IMR-90 (cell line): Measurements from ENCODE around the gene CYB5A. TPM values are rescaled to one million over a fixed set of nuclear protein-coding genes. Genes with fewer than 3 reads are reported as not detected.

ENCODE experiments used
- ATAC-seq: fragments of 200-7000 bp; cut with Tn5 transposase; 2 replicates; pipeline ENCODE4 v1.9.1; 2020; ENCODE audit warnings: low read depth, mild to moderate bottlenecking, moderate library complexity
- BruUV-seq: library from RNA; stranded (reverse); fragments of 400-500 nt; replicated peaks from 2 replicates; lab custom pipeline; 2021; lab: Mats Ljungman, UMichigan
- CTCF ChIA-PET: fragments of 300-600 bp; formaldehyde crosslinking; extraction: SDS; loops from one replicate; lab custom pipeline; 2021; ENCODE audit warnings: antibody characterized with exemption; lab: Yijun Ruan, JAX
- POLR2A ChIA-PET: fragments of 300-600 bp; sonication (Branson Sonifier 250); formaldehyde crosslinking; loops from one replicate; lab custom pipeline; 2022; ENCODE audit warnings: antibody characterized with exemption; ENCODE audit not compliant: unreplicated experiment; lab: Charles Lee
- DNase-seq: peaks from one replicate; pipeline ENCODE4 v3.0.0; 2013
- H2AFZ ChIP-seq: replicated peaks from 2 replicates; pipeline ENCODE3; 2013; ENCODE audit warnings: low read length, mild to moderate bottlenecking; ENCODE audit not compliant: poor library complexity
- H2AK5ac ChIP-seq: 2 replicates; pipeline ENCODE4 v1.6.1; 2013; ENCODE audit warnings: low read depth, low read length, inconsistent platforms
- H2AK9ac ChIP-seq: replicated peaks from 2 replicates; pipeline ENCODE3; 2013; ENCODE audit warnings: mild to moderate bottlenecking, low read depth, low read length, moderate library complexity; ENCODE audit not compliant: poor library complexity
- H2BK120ac ChIP-seq: 2 replicates; pipeline ENCODE4 v1.6.1; 2013; ENCODE audit warnings: low read depth, low read length, inconsistent platforms
- H2BK15ac ChIP-seq: 3 replicates; pipeline ENCODE4 v1.6.1; 2013; ENCODE audit warnings: low read depth, low read length, inconsistent platforms
- H2BK20ac ChIP-seq: 2 replicates; pipeline ENCODE4 v1.6.1; 2013; ENCODE audit warnings: low read depth, mild to moderate bottlenecking, inconsistent platforms, low read length, moderate library complexity
- H2BK5ac ChIP-seq: 2 replicates; pipeline ENCODE4 v1.6.1; 2013; ENCODE audit warnings: mild to moderate bottlenecking, low read depth, low read length, inconsistent platforms; ENCODE audit not compliant: poor library complexity, severe bottlenecking
- H3K14ac ChIP-seq: replicated peaks from 2 replicates; pipeline ENCODE4 v1.6.1; 2013; ENCODE audit warnings: low read depth, low read length, inconsistent platforms
- H3K18ac ChIP-seq: 2 replicates; pipeline ENCODE4 v1.6.1; 2013; ENCODE audit warnings: low read depth, low read length, control low read depth
- H3K23ac ChIP-seq: 2 replicates; pipeline ENCODE4 v1.6.1; 2013; ENCODE audit warnings: low read depth, low read length, inconsistent platforms
- H3K27ac ChIP-seq: 2 replicates; pipeline ENCODE4 v1.5.1; 2013; ENCODE audit warnings: mild to moderate bottlenecking, control low read depth, low read length; ENCODE audit not compliant: insufficient read depth
- H3K27me3 ChIP-seq: 2 replicates; pipeline ENCODE4 v1.6.1; 2013; ENCODE audit warnings: low read length; ENCODE audit not compliant: control insufficient read depth, insufficient read depth
- H3K36me3 ChIP-seq: 2 replicates; pipeline ENCODE4 v1.6.1; 2013; ENCODE audit warnings: low read length, mixed read lengths; ENCODE audit not compliant: control insufficient read depth, insufficient read depth
- H3K4ac ChIP-seq: 2 replicates; pipeline ENCODE4 v1.6.1; 2013; ENCODE audit warnings: low read depth, low read length, inconsistent platforms
- H3K4me1 ChIP-seq: 2 replicates; pipeline ENCODE4 v1.6.1; 2013; ENCODE audit warnings: low read length, mixed read lengths; ENCODE audit not compliant: control insufficient read depth, insufficient read depth
- H3K4me2 ChIP-seq: 2 replicates; pipeline ENCODE4 v1.6.1; 2013; ENCODE audit warnings: low read depth, mild to moderate bottlenecking, control low read depth, low read length, moderate library complexity
- H3K4me3 ChIP-seq: 2 replicates; pipeline ENCODE4 v1.5.1; 2013; ENCODE audit warnings: low read depth, mild to moderate bottlenecking, control low read depth, low read length, moderate library complexity; ENCODE audit not compliant: insufficient read depth
- H3K56ac ChIP-seq: 2 replicates; pipeline ENCODE4 v1.6.1; 2013; ENCODE audit warnings: low read length, inconsistent platforms; ENCODE audit not compliant: insufficient read depth; ENCODE audit errors: extremely low read depth
- H3K79me1 ChIP-seq, 2 experiments: 2 replicates each; pipeline ENCODE4 v1.6.1; 2013; ENCODE audit warnings: low read length in 2 of 2, inconsistent platforms in 1 of 2, low read depth in 1 of 2
- H3K9ac ChIP-seq: 2 replicates; pipeline ENCODE4 v1.6.1; 2013; ENCODE audit warnings: low read depth, low read length, control low read depth
- H3K9me1 ChIP-seq: 2 replicates; pipeline ENCODE4 v1.6.1; 2013; ENCODE audit warnings: low read length, inconsistent platforms; ENCODE audit not compliant: insufficient read depth
- H3K9me3 ChIP-seq: 2 replicates; pipeline ENCODE4 v1.6.1; 2013; ENCODE audit warnings: low read length; ENCODE audit not compliant: control insufficient read depth, insufficient read depth
- H4K20me1 ChIP-seq: 2 replicates; pipeline ENCODE4 v1.6.1; 2013; ENCODE audit warnings: low read length, inconsistent platforms; ENCODE audit not compliant: insufficient read depth
- H4K5ac ChIP-seq: 2 replicates; pipeline ENCODE4 v1.6.1; 2013; ENCODE audit warnings: mild to moderate bottlenecking, low read depth, low read length, control low read depth
- H4K8ac ChIP-seq, 2 experiments: 2 replicates each; pipeline ENCODE4 v1.6.1; 2013; ENCODE audit warnings: low read depth in 2 of 2, low read length in 2 of 2, control low read depth in 1 of 2, inconsistent platforms in 1 of 2
- H4K91ac ChIP-seq: 2 replicates; pipeline ENCODE4 v1.6.1; 2013; ENCODE audit warnings: low read depth, low read length, inconsistent platforms; ENCODE audit not compliant: insufficient read depth
- CEBPB ChIP-seq: IDR thresholded peaks from 2 replicates; pipeline ENCODE4 v1.6.1; 2012; ENCODE audit warnings: low read depth, low read length, improper control_type of control experiment
- CHD1 ChIP-seq: IDR thresholded peaks from 2 replicates; pipeline ENCODE4 v1.6.1; 2012; ENCODE audit warnings: low read depth, low read length, improper control_type of control experiment
- FOS ChIP-seq: fragments of 150-350 bp; IDR thresholded peaks from 2 replicates; pipeline ENCODE4 v1.6.1; 2016; ENCODE audit warnings: low read depth, low read length
- MAZ ChIP-seq: IDR thresholded peaks from 2 replicates; pipeline ENCODE4 v1.6.1; 2012; ENCODE audit warnings: low read depth, mild to moderate bottlenecking, low read length, improper control_type of control experiment, moderate library complexity, borderline replicate concordance
- POLR2A ChIP-seq: IDR thresholded peaks from 2 replicates; pipeline ENCODE4 v1.6.1; 2012; ENCODE audit warnings: mild to moderate bottlenecking, low read depth, low read length
- RAD21 ChIP-seq: IDR thresholded peaks from 2 replicates; pipeline ENCODE4 v1.6.1; 2012; ENCODE audit warnings: low read length, improper control_type of control experiment
- RCOR1 ChIP-seq: IDR thresholded peaks from 2 replicates; pipeline ENCODE4 v1.6.1; 2012; ENCODE audit warnings: mild to moderate bottlenecking, low read length, improper control_type of control experiment; ENCODE audit not compliant: insufficient replicate concordance
- WGBS, 2 experiments: methylation state at CpG; one replicate each; pipeline versions ENCODE4 v1.1.5 to v1.1.7; 2013; ENCODE audit warnings: missing lambda C conversion rate in 2 of 2; ENCODE audit not compliant: insufficient read length in 1 of 2; ENCODE audit errors: extremely low coverage in 2 of 2; 5-methylcytosine and 5-hydroxymethylcytosine counted together
- dilution Hi-C: fragments of 300-500 bp; cut with HindIII; formaldehyde crosslinking; loops from one replicate; pipeline ENCODE4 v1.14.3; 2018; ENCODE audit warnings: low sequenced_read_pairs; ENCODE audit not compliant: unreplicated experiment
- in situ Hi-C: fragments of 300-500 bp; cut with MboI; formaldehyde crosslinking; loops from 3 replicates; pipeline ENCODE4 v1.14.3; 2019; ENCODE audit warnings: low sequenced_read_pairs, inconsistent platforms, mixed read lengths
- intact Hi-C: fragments of 100-400 bp; cut with micrococcal nuclease; formaldehyde crosslinking; loops from 2 replicates; pipeline ENCODE4 v1.10.0; 2022
- polyA plus RNA-seq, 3 experiments: library from polyadenylated mRNA; depleted of rRNA; stranded (reverse); fragments of >200 nt; gene quantifications; 2 replicates each; pipeline ENCODE4 v1.2.3, GENCODE V29; 2012; ENCODE audit warnings: low replicate concordance in 1 of 3
- total RNA-seq: library from RNA; depleted of rRNA; stranded (reverse); fragments of >200 nt; gene quantifications from 2 replicates; pipeline ENCODE4 v1.2.3, GENCODE V29; 2012
- TF ChIP-seq, protein P1 (sequence below): conservative IDR thresholded peaks from 2 replicates; pipeline ENCODE4 v1.5.1; 2012; ENCODE audit warnings: mild to moderate bottlenecking, low read depth, low read length, improper control_type of control experiment
- TF ChIP-seq, protein P2 (sequence below): fragments of 150-350 bp; IDR thresholded peaks from 2 replicates; pipeline ENCODE4 v1.6.1; 2016; ENCODE audit warnings: low read depth, mild to moderate bottlenecking, low read length, moderate library complexity, borderline replicate concordance

The CYB5A gene
- total and polyA plus RNA-seq, 2 of the 4 experiments (the other 2 are of a cell fraction): 13.4 to 47.9 TPM

- Histone ChIP-seq H3K14ac (0 out of 2 replicates have a peak overlapping the region, but pooled peaks have one; percentile 68), H3K4me3 (no peak overlapping the region), H3K4me2 (no peak overlapping the region), H3K18ac (no peak overlapping the region), H4K91ac (no peak overlapping the region), H2AK5ac (no peak overlapping the region), H3K9ac (no peak overlapping the region), H2AFZ (no peak overlapping the region), H4K5ac (no peak overlapping the region), H3K36me3 (no peaks in the 10 kb centered on the region), H2AK9ac (no peak overlapping the region), H3K79me1 (no peaks in the 10 kb centered on the region), H3K56ac (no peak overlapping the region), H3K23ac (no peak overlapping the region), H3K9me1 (no peaks in the 10 kb centered on the region), H2BK15ac (no peak overlapping the region), H3K27ac (no peak overlapping the region), H3K4me1 (no peaks in the 10 kb centered on the region; the same call in 1 of the 2 replicates), H2BK5ac (no peak overlapping the region), H4K8ac (no peak overlapping the region), H3K9me3 (no peaks in the 10 kb centered on the region), H3K27me3 (no peaks in the 10 kb centered on the region), H2BK20ac (no peak overlapping the region), H2BK120ac (no peak overlapping the region), H4K20me1 (no peaks in the 10 kb centered on the region), H3K4ac (no peak overlapping the region)
- TF ChIP-seq FOS (no peak), RCOR1 (no peak), CEBPB (no peak), POLR2A (no peak), CHD1 (no peak), RAD21 (no peak), MAZ (no peak)
- TF ChIP-seq, protein P1, sequence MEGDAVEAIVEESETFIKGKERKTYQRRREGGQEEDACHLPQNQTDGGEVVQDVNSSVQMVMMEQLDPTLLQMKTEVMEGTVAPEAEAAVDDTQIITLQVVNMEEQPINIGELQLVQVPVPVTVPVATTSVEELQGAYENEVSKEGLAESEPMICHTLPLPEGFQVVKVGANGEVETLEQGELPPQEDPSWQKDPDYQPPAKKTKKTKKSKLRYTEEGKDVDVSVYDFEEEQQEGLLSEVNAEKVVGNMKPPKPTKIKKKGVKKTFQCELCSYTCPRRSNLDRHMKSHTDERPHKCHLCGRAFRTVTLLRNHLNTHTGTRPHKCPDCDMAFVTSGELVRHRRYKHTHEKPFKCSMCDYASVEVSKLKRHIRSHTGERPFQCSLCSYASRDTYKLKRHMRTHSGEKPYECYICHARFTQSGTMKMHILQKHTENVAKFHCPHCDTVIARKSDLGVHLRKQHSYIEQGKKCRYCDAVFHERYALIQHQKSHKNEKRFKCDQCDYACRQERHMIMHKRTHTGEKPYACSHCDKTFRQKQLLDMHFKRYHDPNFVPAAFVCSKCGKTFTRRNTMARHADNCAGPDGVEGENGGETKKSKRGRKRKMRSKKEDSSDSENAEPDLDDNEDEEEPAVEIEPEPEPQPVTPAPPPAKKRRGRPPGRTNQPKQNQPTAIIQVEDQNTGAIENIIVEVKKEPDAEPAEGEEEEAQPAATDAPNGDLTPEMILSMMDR: no peak
- TF ChIP-seq, protein P2, sequence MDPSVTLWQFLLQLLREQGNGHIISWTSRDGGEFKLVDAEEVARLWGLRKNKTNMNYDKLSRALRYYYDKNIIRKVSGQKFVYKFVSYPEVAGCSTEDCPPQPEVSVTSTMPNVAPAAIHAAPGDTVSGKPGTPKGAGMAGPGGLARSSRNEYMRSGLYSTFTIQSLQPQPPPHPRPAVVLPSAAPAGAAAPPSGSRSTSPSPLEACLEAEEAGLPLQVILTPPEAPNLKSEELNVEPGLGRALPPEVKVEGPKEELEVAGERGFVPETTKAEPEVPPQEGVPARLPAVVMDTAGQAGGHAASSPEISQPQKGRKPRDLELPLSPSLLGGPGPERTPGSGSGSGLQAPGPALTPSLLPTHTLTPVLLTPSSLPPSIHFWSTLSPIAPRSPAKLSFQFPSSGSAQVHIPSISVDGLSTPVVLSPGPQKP: no peak
- CTCF ChIA-PET: no interaction called here
- WGBS, 2 experiments: no CpG with 5 or more reads among the region's 1 CpG
- intact Hi-C loops: no loop called here
- no TSS peak for BruUV-seq
- peak; percentile 25 for DNase-seq
- in situ Hi-C loops: no loop called here
- POLR2A ChIA-PET: no interaction called here
- dilution Hi-C loops: no loop called here
- peak; percentile 46; the same call in 1 of the 2 replicates for ATAC-seq
Measured at GRCh38 chr18:74303936-74304335, 12.2 kb upstream of the CYB5A start.
